ENCODE data around the gene VWC2.

Gene VWC2

DNA sequence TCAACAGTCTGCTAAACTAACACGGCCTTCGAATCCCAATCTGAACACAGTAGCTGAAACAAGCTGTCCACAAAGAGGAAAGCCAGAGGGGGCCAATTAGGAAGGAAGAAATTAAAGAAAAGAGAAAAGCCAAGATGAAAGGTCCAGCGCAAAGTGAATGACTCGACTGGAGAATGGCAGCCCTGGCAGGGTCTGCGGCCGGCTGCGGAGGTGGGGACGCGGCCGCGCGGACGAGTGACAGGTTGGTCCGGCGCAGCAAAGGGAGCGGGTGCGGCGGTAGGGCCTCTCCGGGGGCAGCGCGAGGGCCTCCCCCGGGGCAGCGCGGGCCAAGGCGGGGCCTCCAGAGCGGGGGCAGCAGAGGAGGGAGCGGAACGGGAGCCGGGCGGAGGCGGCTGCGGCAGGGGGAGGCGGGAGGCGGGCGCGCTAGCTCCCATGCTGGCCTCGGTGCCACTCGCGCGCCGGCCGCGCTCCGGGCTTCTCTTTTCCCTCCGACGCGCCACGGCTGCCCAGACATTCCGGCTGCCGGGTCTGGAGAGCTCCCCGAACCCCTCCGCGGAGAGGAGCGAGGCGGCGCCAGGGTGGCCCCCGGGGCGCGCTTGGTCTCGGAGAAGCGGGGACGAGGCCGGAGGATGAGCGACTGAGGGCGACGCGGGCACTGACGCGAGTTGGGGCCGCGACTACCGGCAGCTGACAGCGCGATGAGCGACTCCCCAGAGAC lies at the start of gene VWC2:
TSS of gene VWC2 (plus strand) at position 421 of the 718 bp plus-strand sequence. CDS start 1,798 bp downstream, outside the sequence.
- H3K27ac ChIP-seq, result no peak within 1 kb of the TSS
- no peak for DNase-seq (ENCODE audit: low spot score)
- POLR2A ChIA-PET (ENCODE audit: low non-redundant PET), result no interaction called here
- CTCF ChIA-PET, result no interaction called here
- no peak for TF ChIP-seq CTCF (conservative IDR thresholded peaks at IDR 0.05; ENCODE audit: low read depth)

- no peak overlapping the region for H3K27ac ChIP-seq
- POLR2A ChIA-PET (ENCODE audit: low non-redundant PET), result no interaction called here
- no peak for DNase-seq (ENCODE audit: low spot score)
- CTCF ChIA-PET, result interaction anchor here (0.5 kb wide), 1 partner anchor 67 kb away, joined by 3 read pairs; no protein-coding TSS in a partner anchor
- no peak for TF ChIP-seq CTCF (conservative IDR thresholded peaks at IDR 0.05; ENCODE audit: low read depth)
These were observed 49.4 kb upstream of the VWC2 start for GRCh38 chr7:49724071-49724470.

DNA sequence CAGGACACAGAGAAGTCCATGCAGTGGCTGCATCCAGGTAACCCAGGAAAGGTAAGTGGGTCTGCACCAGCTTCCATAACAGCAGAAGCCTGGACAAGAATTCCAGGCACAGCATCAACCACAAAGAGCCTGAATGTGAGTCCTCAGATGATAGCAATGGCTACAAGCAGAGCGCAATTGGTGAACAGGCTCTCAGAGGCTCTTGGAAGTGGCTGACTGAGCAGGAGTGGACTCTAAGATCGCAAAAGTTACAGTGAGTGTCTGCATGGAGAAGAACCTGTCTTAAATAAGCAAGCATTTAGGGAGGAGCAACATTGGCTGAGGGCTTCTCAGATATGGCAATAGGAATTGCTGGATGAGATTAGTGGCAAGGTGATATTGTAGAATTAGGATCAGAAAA lies 41.6 kb upstream of the VWC2 start:
- no peak overlapping the region for H3K27ac ChIP-seq
- TF ChIP-seq CTCF (conservative IDR thresholded peaks at IDR 0.05; ENCODE audit: low read depth), result no peak
- ChIA-PET POLR2A (ENCODE audit: low non-redundant PET) (no interaction called here), CTCF (no interaction called here)
- DNase-seq (ENCODE audit: low spot score), result no peak

- ChIA-PET POLR2A (ENCODE audit: low non-redundant PET) (no interaction called here), CTCF (interaction anchor here (1.2 kb wide), 1 partner anchor 12 kb away, joined by 3 read pairs; no protein-coding TSS in a partner anchor)
- H3K27ac ChIP-seq, result no peak overlapping the region
- no peak for DNase-seq (ENCODE audit: low spot score)
- TF ChIP-seq CTCF (conservative IDR thresholded peaks at IDR 0.05; ENCODE audit: low read depth), result no peak
These were observed 10.8 kb upstream of the VWC2 start for GRCh38 chr7:49762666-49763065.

DNA sequence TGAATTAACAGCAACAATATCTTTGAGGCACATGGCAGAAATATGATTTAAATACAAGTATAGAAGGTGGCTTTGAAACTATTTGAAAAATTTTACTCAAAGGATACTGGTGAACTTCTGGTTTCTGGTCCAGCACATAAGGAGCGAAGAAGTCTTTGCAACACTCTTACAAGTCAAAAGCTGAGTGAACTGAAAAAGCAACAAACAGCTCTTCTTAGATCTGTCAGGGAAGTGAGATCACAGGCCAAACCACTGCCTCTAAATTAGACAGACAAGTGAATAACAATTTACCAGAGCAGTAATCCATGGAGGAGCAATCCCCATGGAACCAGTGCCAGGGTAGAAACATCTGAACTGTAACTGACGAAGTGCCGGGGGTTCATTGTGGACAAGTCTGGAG lies 9.6 kb upstream of the VWC2 start:
- H3K27ac ChIP-seq, result no peak overlapping the region
- ChIA-PET POLR2A (ENCODE audit: low non-redundant PET) (no interaction called here), CTCF (no interaction called here)
- DNase-seq (ENCODE audit: low spot score), result no peak
- TF ChIP-seq CTCF (conservative IDR thresholded peaks at IDR 0.05; ENCODE audit: low read depth), result no peak

- ChIA-PET CTCF (no interaction called here), POLR2A (ENCODE audit: low non-redundant PET) (no interaction called here)
- TF ChIP-seq CTCF (conservative IDR thresholded peaks at IDR 0.05; ENCODE audit: low read depth), result no peak
- no peak for DNase-seq (ENCODE audit: low spot score)
- H3K27ac ChIP-seq, result no peak overlapping the region
These were observed 6.5 kb upstream of the VWC2 start for GRCh38 chr7:49766966-49767365.
